Activated CD4-positive, alpha-beta T cell treated with anti-CD3 and anti-CD28 coated beads, Interleukin-2, amount 50 U/mL, for 48 hours (primary cell): ENCODE data around the gene DDB1.

Experiments used
- DNase-seq, 2 experiments: peaks; one replicate each; pipeline ENCODE4 v3.0.0-alpha.2; 2020

The DDB1 gene

GRCh38 chr11:61294717-61295595, 37.9 kb downstream of the DDB1 start, which contains the start of gene VWCE:
VWCE (minus strand) TSS chr11:61295316; CDS start chr11:61295037, 279 bp downstream.
- DNase-seq, result peak; percentile 72 to 78

- peak; percentile 55 to 57 for DNase-seq
These were observed 38.8 kb downstream of the DDB1 start for GRCh38 chr11:61293867-61294716.

GRCh38 chr11:61292356-61292755, 40.5 kb downstream of the DDB1 start:
- no peak for DNase-seq

- DNase-seq, result peak in 1 of 2 experiments; percentile 10
These were observed 41.8 kb downstream of the DDB1 start for GRCh38 chr11:61290905-61291690.

GRCh38 chr11:61287338-61287977, 45.4 kb downstream of the DDB1 start:
- DNase-seq, result no peak

- no peak for DNase-seq
These were observed 49.3 kb downstream of the DDB1 start for GRCh38 chr11:61283613-61284012.

- peak; percentile 32 to 40 for DNase-seq
These were observed 51.2 kb downstream of the DDB1 start for GRCh38 chr11:61281581-61282250.

- no peak for DNase-seq
These were observed 51.9 kb downstream of the DDB1 start for GRCh38 chr11:61280883-61281580.

GRCh38 chr11:61279934-61280659, 52.8 kb downstream of the DDB1 start:
- no peak for DNase-seq

- DNase-seq, result no peak
These were observed 54.9 kb downstream of the DDB1 start for GRCh38 chr11:61278001-61278470.

GRCh38 chr11:61277186-61278000, 55.5 kb downstream of the DDB1 start:
- no peak for DNase-seq

GRCh38 chr11:61275191-61275590, 57.7 kb downstream of the DDB1 start:
- no peak for DNase-seq

GRCh38 chr11:61274084-61274483, 58.8 kb downstream of the DDB1 start:
- DNase-seq, result no peak

GRCh38 chr11:61273178-61274078, 59.5 kb downstream of the DDB1 start:
- no peak for DNase-seq

- DNase-seq, result no peak
These were observed 60.2 kb downstream of the DDB1 start for GRCh38 chr11:61272731-61273130.

GRCh38 chr11:61270354-61271076, 62.4 kb downstream of the DDB1 start:
- DNase-seq, result no peak

GRCh38 chr11:61268588-61269250, 64.2 kb downstream of the DDB1 start:
- no peak for DNase-seq
